ENCODE measurements around the gene IFNB1.

IFNB1 gene

DNA sequence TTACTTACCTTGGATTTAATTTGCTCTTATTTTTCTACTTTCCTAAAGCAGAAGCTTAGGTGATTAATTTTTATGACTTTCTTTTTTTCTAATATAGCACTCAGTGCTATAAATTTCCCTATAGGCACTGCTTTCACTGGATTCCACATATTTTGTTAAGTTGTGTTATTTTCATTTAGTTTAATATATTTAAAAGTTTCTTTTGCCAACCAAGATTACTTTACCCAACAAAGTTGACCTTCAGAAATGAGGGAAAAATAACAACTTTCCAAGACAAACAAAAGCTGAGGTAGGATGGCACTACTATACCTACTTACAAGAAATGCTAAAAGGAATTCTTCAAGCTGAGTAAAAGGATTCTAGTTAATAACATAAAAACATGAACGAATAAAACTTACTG, 8.8 kb upstream of the IFNB1 start:
- no peak for TF ChIP-seq EGR1 (IDR thresholded peaks at IDR 0.05)
- TF ChIP-seq, protein P1, sequence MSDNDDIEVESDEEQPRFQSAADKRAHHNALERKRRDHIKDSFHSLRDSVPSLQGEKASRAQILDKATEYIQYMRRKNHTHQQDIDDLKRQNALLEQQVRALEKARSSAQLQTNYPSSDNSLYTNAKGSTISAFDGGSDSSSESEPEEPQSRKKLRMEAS (IDR thresholded peaks at IDR 0.05) = no peak
- no peak for TF ChIP-seq NFIC (IDR thresholded peaks at IDR 0.05)
- no peak for TF ChIP-seq CREB1 (IDR thresholded peaks at IDR 0.05; ENCODE audit: low read depth)
- no peak for TF ChIP-seq CEBPB (IDR thresholded peaks at IDR 0.05)
- no peak for TF ChIP-seq RAD21 (IDR thresholded peaks at IDR 0.05; ENCODE audit: low read depth)
- TF ChIP-seq, protein P2, sequence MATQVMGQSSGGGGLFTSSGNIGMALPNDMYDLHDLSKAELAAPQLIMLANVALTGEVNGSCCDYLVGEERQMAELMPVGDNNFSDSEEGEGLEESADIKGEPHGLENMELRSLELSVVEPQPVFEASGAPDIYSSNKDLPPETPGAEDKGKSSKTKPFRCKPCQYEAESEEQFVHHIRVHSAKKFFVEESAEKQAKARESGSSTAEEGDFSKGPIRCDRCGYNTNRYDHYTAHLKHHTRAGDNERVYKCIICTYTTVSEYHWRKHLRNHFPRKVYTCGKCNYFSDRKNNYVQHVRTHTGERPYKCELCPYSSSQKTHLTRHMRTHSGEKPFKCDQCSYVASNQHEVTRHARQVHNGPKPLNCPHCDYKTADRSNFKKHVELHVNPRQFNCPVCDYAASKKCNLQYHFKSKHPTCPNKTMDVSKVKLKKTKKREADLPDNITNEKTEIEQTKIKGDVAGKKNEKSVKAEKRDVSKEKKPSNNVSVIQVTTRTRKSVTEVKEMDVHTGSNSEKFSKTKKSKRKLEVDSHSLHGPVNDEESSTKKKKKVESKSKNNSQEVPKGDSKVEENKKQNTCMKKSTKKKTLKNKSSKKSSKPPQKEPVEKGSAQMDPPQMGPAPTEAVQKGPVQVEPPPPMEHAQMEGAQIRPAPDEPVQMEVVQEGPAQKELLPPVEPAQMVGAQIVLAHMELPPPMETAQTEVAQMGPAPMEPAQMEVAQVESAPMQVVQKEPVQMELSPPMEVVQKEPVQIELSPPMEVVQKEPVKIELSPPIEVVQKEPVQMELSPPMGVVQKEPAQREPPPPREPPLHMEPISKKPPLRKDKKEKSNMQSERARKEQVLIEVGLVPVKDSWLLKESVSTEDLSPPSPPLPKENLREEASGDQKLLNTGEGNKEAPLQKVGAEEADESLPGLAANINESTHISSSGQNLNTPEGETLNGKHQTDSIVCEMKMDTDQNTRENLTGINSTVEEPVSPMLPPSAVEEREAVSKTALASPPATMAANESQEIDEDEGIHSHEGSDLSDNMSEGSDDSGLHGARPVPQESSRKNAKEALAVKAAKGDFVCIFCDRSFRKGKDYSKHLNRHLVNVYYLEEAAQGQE (IDR thresholded peaks at IDR 0.05; ENCODE audit: low read depth) = no peak
- no peak for TF ChIP-seq TAF1 (IDR thresholded peaks at IDR 0.05; ENCODE audit: low read depth)
- TF ChIP-seq FOXM1 (IDR thresholded peaks at IDR 0.05; ENCODE audit: borderline replicate concordance, low read depth) = no peak
- TF ChIP-seq, protein P3, sequence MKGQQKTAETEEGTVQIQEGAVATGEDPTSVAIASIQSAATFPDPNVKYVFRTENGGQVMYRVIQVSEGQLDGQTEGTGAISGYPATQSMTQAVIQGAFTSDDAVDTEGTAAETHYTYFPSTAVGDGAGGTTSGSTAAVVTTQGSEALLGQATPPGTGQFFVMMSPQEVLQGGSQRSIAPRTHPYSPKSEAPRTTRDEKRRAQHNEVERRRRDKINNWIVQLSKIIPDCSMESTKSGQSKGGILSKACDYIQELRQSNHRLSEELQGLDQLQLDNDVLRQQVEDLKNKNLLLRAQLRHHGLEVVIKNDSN (IDR thresholded peaks at IDR 0.05) = no peak
- no peak for TF ChIP-seq ZBTB7A (IDR thresholded peaks at IDR 0.05; ENCODE audit: low read depth)

DNA sequence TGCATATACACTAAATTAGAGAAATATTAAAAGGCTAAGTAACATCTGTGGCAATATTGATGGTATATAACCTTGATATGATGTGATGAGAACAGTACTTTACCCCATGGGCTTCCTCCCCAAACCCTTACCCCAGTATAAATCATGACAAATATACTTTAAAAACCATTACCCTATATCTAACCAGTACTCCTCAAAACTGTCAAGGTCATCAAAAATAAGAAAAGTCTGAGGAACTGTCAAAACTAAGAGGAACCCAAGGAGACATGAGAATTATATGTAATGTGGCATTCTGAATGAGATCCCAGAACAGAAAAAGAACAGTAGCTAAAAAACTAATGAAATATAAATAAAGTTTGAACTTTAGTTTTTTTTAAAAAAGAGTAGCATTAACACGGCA, 7.3 kb upstream of the IFNB1 start:
- TF ChIP-seq, protein P3 (IDR thresholded peaks at IDR 0.05) = no peak
- TF ChIP-seq EP300 (IDR thresholded peaks at IDR 0.05; ENCODE audit: borderline replicate concordance) (no peak), TEAD4 (IDR thresholded peaks at IDR 0.05) (no peak)

DNA sequence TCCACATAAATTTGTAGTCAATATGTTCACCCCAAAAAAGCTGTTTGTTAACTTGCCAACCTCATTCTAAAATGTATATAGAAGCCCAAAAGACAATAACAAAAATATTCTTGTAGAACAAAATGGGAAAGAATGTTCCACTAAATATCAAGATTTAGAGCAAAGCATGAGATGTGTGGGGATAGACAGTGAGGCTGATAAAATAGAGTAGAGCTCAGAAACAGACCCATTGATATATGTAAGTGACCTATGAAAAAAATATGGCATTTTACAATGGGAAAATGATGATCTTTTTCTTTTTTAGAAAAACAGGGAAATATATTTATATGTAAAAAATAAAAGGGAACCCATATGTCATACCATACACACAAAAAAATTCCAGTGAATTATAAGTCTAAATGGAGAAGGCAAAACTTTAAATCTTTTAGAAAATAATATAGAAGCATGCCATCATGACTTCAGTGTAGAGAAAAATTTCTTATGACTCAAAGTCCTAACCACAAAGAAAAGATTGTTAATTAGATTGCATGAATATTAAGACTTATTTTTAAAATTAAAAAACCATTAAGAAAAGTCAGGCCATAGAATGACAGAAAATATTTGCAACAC, 6.6 kb upstream of the IFNB1 start:
- no peak for TF ChIP-seq EGR1 (IDR thresholded peaks at IDR 0.05)
- TF ChIP-seq CEBPB (IDR thresholded peaks at IDR 0.05) = no peak
- TF ChIP-seq TCF12 (IDR thresholded peaks at IDR 0.05; ENCODE audit: low read depth) = no peak
- no peak for TF ChIP-seq TEAD4 (IDR thresholded peaks at IDR 0.05)
- TF ChIP-seq, protein P2 (IDR thresholded peaks at IDR 0.05; ENCODE audit: low read depth) = no peak
- TF ChIP-seq FOXM1 (IDR thresholded peaks at IDR 0.05; ENCODE audit: borderline replicate concordance, low read depth) = no peak
- TF ChIP-seq, protein P1 (IDR thresholded peaks at IDR 0.05) = no peak
- TF ChIP-seq EP300 (IDR thresholded peaks at IDR 0.05; ENCODE audit: borderline replicate concordance) = no peak
- TF ChIP-seq NFIC (IDR thresholded peaks at IDR 0.05) = no peak
- TF ChIP-seq, protein P3 (IDR thresholded peaks at IDR 0.05) = no peak
- TF ChIP-seq TAF1 (IDR thresholded peaks at IDR 0.05; ENCODE audit: low read depth) = no peak

DNA sequence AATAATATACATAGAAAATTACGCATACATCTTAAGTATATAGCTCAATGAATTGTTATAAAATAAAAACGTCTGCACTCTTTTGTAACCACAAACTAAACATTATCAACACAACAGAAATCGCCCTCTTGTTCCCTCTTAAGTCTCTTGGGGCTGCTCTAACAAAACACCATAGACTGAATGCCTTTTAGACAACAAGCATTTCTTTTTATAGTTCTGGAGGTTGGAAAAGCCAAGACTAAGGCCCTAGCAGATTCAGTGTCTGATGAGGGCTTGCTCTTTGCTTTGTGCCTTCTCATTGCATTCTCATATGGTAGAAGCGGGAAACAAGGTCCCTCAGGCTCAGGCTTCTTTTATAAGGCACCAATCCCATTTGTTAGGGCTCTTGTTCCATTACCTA, 4.9 kb upstream of the IFNB1 start:
- TF ChIP-seq RAD21 (IDR thresholded peaks at IDR 0.05; ENCODE audit: low read depth) = no peak
- TF ChIP-seq, protein P3 (IDR thresholded peaks at IDR 0.05) = no peak
- no peak for TF ChIP-seq EP300 (IDR thresholded peaks at IDR 0.05; ENCODE audit: borderline replicate concordance)
- TF ChIP-seq, protein P1 (IDR thresholded peaks at IDR 0.05) = no peak
- TF ChIP-seq CEBPB (IDR thresholded peaks at IDR 0.05) = no peak
- TF ChIP-seq TEAD4 (IDR thresholded peaks at IDR 0.05) = no peak
- no peak for TF ChIP-seq TCF12 (IDR thresholded peaks at IDR 0.05; ENCODE audit: low read depth)
- TF ChIP-seq ZBTB7A (IDR thresholded peaks at IDR 0.05; ENCODE audit: low read depth) = no peak
- TF ChIP-seq CREB1 (IDR thresholded peaks at IDR 0.05; ENCODE audit: low read depth) = no peak
- no peak for TF ChIP-seq NFIC (IDR thresholded peaks at IDR 0.05)
- no peak for TF ChIP-seq TAF1 (IDR thresholded peaks at IDR 0.05; ENCODE audit: low read depth)
- TF ChIP-seq, protein P2 (IDR thresholded peaks at IDR 0.05; ENCODE audit: low read depth) = no peak
- TF ChIP-seq FOXM1 (IDR thresholded peaks at IDR 0.05; ENCODE audit: borderline replicate concordance, low read depth) = no peak
- no peak for TF ChIP-seq EGR1 (IDR thresholded peaks at IDR 0.05)

Data from Ishikawa (cell line).